GM21737 (cell line): ENCODE data around the gene DDX20.
"Not testable (repeated sequence)": the region's sequence is repeated elsewhere in the genome, so short reads cannot be mapped to it uniquely, and the experiment has no call there.

ENCODE experiments used
- ATAC-seq: cut with Tn5 transposase; IDR thresholded peaks from one replicate; pipeline ENCODE4 v1.9.1; 2021; ENCODE audit warnings: mild to moderate bottlenecking, moderate library complexity; ENCODE audit not compliant: unreplicated experiment

DDX20 gene

DNA sequence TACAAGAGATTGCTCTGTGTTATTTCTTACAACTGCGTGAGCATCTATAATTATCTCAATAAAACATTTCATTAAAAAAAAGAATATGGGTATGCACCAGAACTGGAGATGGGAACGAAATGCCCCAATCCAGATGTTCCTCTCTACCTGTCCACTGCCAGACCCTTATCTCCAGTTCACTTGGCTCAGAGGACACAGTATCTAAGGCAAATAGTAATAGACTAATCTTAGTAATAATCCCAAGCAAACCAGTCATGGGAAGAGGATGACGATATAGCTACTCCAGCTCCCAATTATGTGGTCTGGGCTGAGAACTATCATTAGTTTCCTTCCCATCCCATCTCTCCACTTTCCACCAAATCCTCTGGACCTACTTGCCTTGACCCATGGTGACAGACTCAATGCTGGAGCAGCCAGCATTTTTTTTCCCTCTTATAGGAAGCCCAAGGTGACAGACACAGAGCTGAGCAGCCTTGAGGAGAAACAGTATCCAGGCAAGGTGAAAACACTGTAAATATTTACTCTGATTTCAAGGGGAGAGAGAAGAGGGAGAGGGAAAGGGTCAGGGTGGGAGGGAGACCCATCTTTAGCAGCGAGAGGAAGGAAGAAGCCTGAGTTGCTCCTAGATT lies 28.7 kb downstream of the DDX20 start:
- no peak for ATAC-seq

DNA sequence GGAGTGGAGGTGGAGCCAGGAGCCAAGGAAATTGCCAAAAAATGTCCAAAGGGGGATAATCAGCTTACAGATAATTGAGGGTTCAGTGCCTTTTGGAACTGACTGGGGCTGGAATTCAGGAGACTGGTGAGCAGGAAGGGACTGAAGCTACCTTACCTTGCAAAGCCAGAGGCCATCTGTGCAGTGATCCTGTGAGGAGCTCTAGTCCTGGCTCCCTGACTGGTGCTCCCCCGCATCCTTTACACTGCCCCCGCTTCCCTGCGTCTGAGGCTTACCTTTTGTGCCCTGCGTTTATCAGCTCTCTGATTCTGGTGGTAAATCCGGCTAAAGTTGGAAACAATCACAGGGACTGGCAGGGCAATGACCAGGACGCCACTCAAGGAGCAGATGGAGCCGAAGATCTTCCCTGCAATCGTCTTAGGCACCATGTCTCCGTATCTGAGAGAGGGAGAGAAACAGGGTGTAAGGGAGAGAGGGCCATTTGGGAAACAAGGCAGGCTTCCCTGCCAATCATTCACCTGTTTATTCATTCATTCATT lies 31.0 kb downstream of the DDX20 start:
- no peak for ATAC-seq

DNA sequence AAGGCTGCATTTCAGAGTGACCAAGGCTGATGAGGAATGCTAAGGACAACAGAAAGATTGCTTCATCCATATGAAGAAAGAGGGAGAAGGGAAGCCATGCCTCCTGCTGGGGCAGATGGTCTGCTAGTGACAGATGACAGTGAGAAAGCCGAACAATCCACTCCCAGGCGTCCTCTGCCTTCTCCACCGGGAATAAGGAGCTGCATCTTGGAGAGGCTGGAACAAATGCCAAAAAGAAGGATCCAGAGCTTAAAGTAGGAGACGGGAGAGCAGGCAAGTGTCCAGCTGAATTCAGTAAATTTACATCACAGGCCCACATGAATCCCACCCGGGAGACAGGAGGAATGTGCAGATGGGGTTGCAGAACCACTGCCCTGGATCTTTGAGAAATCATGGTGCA lies 33.4 kb downstream of the DDX20 start:
- no peak for ATAC-seq

DNA sequence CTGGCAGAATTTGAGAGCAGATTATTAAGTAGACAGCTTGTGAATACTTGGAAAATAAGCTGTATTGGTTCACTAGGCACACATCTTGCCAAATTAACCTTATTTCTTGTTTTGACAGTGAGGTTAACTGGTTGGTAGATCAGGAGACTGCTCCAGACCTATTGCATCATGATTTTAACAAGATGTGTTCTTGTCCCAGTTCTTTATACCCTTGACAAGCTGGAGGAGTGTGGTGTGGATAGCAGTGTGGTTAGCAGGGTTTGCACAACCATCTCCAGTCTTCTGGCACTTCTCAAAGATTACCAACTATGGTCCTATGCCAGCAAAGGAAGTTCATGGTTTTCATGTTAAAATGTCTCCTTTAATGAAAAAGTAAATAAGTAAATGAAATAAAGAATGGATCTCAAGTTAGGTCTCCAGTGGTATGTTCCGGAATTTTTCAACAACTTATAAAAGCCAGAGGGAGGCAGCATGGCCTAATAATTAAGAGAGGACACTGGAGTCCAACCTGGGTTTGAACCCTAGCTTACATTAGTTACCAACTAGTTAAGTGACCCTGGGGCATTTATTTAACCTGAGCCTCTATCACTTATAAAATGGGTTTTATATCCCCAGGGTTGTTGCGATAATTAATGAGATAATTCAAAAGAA lies 34.1 kb downstream of the DDX20 start:
- no peak for ATAC-seq

DNA sequence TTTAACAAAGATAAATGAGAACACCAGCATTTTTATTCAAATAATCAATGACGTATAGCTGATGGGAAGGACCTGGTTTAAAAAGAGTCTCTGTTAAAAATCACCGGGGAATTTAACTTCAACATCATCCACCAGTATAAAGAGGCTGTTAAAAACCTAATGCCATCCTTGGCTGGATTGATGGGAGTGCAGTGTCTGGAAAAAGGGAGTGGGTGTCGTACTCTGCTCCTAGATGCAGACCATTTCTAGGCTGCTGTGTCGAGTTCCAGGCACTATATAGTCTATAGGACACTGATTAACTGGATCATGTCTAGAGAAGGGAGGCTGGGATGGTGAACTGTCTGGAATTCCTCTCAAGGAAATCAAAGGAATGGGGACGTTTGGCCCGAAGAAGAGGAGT lies 36.1 kb downstream of the DDX20 start:
- ATAC-seq: no peak

DNA sequence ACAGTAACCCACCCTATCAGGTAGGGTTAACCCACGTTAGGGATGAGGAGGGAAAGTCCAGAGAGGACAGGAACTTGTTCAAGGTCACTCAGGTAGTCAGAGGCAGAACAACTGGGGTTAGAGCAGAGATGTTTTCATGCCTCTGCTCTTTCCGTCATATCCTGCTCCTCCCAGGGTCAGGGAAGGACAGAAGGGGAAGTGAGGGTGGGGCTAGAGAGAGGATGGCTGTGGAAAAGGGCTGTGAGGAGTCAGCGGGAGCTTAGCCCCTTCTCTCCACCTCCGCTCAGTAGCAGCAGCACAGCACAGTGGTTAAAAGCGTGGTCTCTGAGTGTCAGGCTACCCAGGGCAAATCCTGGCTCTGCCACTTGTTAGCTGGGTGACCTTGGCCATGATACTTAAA lies 36.5 kb downstream of the DDX20 start:
- no peak for ATAC-seq

DNA sequence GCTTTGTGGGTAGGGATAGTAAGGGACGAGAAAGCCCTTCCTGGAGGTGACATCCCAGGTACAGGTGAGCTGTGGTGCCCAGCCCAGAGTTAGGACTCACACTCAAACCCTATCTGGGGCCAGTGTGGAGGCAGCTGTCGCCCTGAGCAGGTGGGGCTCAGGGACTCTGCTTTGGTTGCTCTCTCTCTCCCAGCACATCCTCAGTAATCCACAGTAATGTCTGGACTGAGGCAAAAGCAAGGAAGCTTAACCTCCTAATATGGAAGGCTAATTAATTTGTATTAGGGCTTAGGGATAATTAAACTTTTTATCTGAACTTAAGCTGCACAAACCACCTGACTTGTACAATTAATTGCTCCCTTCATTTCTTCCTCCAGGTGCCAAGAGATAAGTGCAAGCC lies 38.2 kb downstream of the DDX20 start:
- ATAC-seq: no peak

DNA sequence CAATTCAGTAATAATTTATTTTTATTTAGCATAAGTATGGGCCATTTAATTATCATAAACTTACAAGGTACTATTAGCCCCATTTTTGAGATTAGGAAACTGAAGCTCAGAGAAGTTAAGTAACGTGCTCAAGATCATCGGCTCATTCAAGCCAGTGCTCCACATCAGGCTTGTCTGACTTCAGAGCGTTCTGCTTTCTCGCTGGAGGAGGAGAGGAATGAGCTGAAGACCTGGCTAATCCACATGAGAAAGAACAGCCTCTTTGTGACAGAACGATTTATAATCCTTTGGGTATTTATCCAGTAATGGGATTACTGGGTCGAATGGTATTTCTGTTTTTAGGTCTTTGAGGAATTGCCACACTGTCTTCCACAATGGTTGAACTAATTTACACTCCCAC lies 39.7 kb downstream of the DDX20 start:
- ATAC-seq: no peak

DNA sequence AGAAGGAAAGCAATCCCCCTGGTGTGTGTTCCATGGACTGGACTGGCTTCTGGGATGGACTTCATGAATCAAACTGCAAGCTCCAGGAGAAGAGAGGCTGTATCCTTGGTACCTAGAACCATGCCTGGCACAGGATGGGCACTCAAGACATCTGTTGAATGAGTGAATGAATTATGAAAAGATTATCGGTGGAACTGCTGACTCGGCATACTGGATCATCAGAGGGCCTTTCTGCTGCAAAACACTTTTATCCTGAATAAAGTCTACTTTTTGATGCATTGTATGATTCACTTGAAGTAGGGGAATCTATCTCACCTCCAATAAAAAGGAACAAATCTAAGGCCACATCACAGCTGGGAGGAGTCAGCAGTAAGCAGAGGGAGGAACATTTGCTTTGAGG lies 42.9 kb downstream of the DDX20 start:
- no peak for ATAC-seq

DNA sequence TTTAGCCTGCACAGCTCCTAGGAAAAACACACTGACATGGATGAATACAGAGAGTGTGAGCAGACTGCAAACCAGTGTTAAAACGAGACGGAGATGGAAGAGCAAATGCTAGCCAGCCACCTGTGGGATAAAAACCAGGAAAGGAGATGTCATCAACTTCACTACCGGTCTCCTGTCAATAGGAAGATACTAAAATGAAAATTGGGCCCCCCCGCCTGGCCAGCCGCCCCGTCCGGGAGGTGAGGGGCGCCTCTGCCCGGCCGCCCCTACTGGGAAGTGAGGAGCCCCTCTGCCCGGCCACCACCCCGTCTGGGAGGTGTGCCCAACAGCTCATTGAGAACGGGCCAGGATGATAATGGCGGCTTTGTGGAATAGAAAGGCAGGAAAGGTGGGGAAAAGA lies 44.0 kb downstream of the DDX20 start:
- not testable (repeated sequence) for ATAC-seq

DNA sequence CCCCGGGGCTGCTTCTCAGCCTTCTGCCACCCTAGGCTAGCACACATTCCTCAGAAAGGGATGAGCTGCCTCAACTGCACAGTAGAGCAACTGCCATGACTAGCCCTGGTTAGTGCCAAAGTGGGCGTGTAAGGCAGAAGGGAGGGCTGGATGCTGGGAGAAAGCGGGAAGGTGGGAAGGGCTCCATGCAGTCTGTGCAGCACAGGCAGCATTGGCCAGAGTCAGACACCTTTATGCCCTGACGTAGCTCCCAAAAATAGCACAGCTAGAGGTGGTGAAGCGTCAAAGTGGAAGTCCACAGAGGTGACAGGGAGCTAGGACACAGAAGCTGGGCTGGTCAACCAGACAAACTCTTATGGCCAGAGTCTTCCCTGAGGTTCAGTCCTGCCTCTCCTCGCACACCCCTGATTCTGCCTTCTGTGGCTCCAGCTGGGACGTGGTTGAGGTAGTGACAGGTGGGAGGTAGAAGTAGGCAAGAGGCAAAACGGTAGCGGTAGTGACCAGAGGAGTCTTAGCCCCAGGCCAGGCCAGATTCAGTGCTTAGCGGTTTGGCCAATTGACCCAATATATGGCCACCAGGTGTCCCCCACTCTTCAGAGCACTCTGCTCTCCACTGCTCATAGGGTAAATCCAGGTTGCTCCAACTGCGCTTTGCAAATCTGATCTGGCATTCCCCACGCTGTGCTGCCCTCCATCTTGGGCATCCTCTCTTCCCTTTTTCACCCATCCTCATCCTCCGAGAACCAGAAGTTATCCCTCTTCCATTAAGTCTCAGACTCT lies 45.6 kb downstream of the DDX20 start:
- ATAC-seq: no peak

DNA sequence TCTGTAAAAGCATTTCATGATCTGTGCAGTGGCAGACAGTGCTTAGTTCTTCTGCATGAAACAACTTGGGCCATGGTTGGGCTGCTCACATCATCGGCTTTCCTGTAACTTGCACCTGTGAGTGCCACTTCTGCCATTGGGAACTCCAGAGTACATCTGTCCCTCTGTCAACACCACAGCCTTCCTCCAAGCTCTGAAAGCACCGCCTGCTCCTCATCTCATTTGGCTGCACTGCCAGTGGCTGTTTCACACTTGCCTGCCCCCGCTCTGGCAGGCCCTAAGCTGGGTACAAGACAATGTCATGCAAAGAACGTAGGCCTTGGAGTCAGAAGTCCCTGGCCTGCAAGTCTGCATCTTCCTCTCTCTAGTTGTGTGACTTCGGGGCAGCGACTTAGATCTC lies 46.4 kb downstream of the DDX20 start:
- ATAC-seq: no peak

DNA sequence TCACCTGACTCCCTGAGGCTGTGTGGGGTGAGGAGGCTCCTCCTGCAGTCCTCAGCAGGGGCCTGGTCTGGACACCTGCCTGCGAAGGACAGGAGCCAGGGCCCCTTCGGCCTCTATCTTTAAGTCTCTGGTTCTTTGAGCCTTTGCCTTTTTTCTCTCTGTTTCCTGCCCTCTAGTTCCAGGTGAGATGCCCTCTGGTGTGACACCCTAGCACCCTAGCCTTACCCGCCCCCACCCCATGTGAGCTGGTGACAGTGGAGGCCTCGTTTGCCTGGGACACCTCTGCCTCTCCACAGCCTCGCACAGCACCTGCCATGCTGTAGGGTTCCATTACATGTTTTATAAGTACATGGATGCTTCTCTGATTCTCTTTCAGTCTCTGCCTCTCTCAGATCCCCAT lies 47.3 kb downstream of the DDX20 start:
- ATAC-seq: no peak

DNA sequence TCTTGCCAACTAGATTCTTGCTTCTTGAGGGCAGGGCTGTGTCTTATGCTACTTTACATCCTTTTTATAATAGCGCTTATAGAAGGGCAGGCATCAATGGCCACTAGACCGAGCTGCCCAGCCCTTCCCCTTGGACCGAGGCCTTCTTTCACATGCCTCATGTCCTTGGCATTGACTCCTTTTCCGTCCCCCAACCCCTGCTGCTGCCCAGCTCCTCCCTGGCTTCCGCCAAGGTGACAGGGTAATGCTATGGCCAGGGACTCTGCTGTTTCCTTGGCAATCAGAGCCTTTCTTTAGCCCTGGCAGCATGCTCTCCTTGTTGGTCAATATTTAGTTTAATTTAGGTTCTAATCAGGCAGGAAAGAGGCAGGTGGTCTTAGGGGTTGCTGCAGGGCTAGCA lies 48.2 kb downstream of the DDX20 start:
- no peak for ATAC-seq

DNA sequence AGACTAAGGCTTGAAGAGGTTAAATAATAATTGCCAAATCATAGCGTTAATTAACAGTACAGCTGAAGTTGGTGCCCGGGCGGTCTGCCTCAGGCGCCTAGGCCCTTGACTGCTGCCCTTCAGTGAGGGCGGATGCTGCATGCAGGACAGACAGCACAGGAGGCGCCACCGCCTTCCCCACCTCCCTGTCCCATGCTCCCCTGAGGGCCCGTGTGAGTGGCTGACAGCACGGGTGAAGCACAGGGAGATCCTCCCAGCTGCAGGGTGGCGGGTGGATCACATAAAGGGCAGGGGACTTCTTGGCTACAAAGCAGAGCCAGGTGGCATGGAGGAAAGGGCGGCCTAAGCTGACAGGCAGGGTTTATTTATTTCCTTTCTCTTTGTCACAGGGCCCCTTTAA lies 49.1 kb downstream of the DDX20 start:
- no peak for ATAC-seq

DNA sequence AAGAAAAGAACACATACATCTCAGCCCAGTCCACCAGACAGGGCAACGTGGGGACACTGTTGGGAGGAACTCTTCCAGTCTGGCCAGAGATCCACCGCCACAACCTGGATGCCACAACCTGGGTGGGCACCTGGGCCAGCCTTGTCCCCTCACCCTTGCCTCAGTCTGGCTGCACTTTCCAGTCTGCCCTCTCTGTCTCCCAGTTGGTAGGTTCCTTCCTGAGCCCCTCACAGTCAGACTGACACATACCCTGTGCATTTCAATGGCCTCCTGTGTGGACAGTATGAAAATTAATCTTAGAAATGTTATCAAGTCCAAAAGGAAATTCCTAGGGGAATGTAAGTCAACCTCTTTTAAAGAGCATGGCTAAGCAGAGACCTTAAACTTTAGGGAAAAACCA lies 49.5 kb downstream of the DDX20 start:
- ATAC-seq: no peak

DNA sequence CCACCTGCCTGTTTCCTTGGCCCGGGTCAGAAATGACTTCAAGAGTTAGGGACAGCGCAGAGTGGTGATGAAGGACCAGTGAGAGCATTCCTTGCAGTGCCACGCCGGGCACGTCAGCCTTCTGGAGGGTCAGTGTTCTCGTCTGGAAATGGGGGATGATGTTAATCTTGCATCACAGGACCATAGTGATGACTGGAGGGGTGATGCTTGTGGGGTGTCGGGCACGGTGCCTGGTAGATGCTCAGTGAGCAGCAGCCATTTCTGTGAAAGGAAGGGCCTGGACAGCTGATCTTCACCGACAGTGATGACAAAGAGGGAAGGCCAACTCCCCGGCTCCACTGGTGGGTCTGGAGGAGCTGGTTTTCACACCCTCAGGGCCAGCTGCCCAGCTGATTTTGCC lies 56.2 kb downstream of the DDX20 start:
- no peak for ATAC-seq

DNA sequence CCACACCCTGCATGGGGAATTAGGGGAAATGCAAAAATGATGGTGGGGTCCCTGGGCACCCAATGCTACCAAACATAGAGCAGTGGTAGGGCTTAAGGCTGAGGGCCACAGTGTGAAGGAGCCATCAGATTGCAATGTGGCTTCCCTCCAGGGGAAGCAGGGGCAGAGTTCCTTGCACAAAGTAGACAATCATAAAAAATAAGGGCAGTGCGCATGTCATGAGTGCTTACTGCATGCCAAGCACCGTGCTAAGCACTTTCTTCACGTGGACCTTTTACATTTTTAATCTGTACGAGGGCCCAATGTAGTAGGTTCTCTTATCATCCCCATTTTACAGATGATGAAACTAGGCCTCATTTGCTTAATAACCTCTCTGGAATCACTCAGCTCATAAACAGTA lies 56.6 kb downstream of the DDX20 start:
- ATAC-seq: no peak

DNA sequence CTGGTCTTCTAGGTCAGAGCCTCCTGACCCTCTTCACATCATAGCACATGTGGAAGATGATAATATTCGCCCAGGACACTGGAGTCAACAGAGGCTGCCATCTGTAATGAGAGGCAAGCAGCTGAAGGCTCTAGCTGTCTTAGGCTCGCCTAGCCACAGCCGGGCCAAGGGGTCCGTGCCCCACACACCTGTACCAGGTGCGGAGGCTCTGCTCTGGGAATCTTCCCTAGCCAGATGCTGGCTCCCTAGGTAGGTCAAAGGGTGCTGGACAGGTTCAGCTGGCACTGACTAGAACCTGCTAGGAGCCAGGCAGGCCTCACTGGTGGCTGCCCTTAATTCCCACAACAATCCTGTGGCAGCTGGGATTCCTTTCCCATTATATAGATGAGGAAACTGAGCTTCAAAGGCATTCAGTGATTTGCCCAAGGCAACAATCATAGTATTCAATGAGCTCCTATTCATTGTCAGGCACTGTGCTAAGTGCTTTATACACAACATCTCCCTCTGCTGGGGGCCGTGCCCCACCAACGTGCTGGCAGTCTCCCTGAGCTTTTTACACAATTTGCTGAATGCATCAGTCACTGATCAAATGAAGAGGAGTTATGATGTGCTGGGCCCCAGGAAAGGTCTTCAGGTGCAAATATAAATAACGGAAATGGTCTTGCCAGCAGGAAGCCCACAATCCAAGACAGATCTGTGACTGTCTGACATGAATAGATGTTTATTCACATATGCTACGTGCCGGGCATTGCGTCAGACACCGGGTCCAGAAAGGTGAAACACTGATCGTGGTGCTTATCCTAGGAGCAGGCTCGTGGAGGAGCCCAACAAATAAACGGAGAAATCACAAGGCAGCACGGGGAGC lies 58.0 kb downstream of the DDX20 start:
- ATAC-seq: no peak

DNA sequence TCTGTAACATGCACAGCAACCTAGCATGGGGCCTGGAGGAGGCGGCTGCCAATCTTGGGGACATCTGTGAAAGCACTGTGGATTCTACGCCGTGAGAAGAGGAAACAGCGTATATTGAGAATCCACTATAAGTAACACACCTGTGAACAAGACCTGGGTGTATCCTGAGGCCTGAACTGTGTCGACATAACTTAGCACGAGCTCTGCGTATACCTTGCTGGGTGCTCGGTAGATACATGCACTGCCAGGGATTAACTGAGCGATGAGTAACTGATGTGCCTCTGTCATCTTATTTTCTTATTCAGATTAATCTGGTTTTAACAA lies 58.6 kb downstream of the DDX20 start:
- no peak for ATAC-seq

DNA sequence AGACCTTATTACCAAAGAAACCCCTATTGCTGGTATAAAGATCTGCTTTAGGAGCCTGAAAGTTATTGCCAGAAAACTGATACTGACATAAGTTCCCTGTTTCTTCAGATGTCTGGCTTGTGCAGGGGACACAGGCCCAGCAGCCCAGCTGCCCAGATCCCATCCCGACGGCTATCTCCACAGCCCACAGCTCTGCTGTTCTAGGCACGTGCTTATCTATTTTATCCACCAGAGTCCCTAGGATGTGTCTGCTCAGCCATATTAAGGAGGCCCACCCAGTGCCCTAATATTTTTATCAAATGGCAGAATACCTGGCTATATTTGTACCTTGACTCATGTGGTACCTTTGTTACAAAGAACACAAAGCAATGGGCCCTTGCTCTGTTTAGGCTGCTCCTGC lies 58.9 kb downstream of the DDX20 start:
- ATAC-seq: no peak
